Activated CD8-positive, alpha-beta T cell treated with anti-CD3 and anti-CD28 coated beads for 36 hours (primary cell): ENCODE results near the gene SF3B3. TPM values are rescaled to one million over a fixed set of nuclear protein-coding genes. Genes with fewer than 3 reads are reported as not detected.

Experiments used
- ATAC-seq: fragments of 200-7000 bp; cut with Tn5 transposase; one replicate; pipeline ENCODE4 v1.10.0; 2021; ENCODE audit warnings: mild to moderate bottlenecking, moderate library complexity
- CTCF ChIA-PET: fragments of 350-600 bp; sonication (Branson Sonifier 250); formaldehyde crosslinking; loops from one replicate; lab custom pipeline; 2021; ENCODE audit warnings: antibody characterized with exemption; lab: Charles Lee
- POLR2A ChIA-PET: fragments of 350-600 bp; sonication (Branson Sonifier 250); formaldehyde crosslinking; loops from one replicate; lab custom pipeline; 2021; ENCODE audit warnings: antibody characterized with exemption; lab: Charles Lee
- DNase-seq: peaks from one replicate; pipeline ENCODE4 v3.0.0-alpha.2; 2020
- H3K27ac Mint-ChIP-seq: one replicate; pipeline ENCODE4 v1.8.0; 2021; ENCODE audit warnings: mild to moderate bottlenecking, mixed read lengths
- H3K27me3 Mint-ChIP-seq: one replicate; pipeline ENCODE4 v1.8.0; 2021; ENCODE audit warnings: mixed read lengths
- H3K36me3 Mint-ChIP-seq: one replicate; pipeline ENCODE4 v1.8.0; 2021; ENCODE audit warnings: low read depth, mixed read lengths
- H3K4me1 Mint-ChIP-seq: one replicate; pipeline ENCODE4 v1.8.0; 2021; ENCODE audit warnings: low read depth, mixed read lengths
- H3K4me3 Mint-ChIP-seq: one replicate; pipeline ENCODE4 v1.8.0; 2021; ENCODE audit warnings: mild to moderate bottlenecking, moderate library complexity, mixed read lengths
- H3K9me3 Mint-ChIP-seq: one replicate; pipeline ENCODE4 v1.8.0; 2021; ENCODE audit warnings: mixed read lengths
- CTCF ChIP-seq: fragments of 200-600 bp; IDR thresholded peaks from one replicate; pipeline ENCODE4 v1.8.0; 2022; ENCODE audit warnings: antibody characterized with exemption, mild to moderate bottlenecking
- intact Hi-C: fragments of 100-400 bp; cut with micrococcal nuclease; formaldehyde crosslinking; loops from one replicate; pipeline ENCODE4 v1.10.0; 2022
- total RNA-seq, 2 experiments: library from RNA; stranded (reverse); gene quantifications; one replicate each; pipeline ENCODE4 v1.2.3, GENCODE V29; 2021

SF3B3 gene
- total RNA-seq, 2 experiments from 2014 or later, result 543 to 552 TPM

GRCh38 chr16:70572050-70572925 is 48.7 kb downstream of the SF3B3 start:
- CTCF ChIA-PET, result interaction anchor here (2.7 kb wide), 1 partner anchor 81 kb away, joined by 8 read pairs; no protein-coding TSS in a partner anchor
- H3K4me1 Mint-ChIP-seq, result peaks cover 33% of the 10 kb centered on the region
- no peak for DNase-seq
- POLR2A ChIA-PET, result interaction anchor here (0.8 to 2.4 kb wide), 3 partner anchors 11 to 26 kb away, joined by 3 to 13 read pairs (median 3); no protein-coding TSS in a partner anchor
- peak overlapping the region; percentile 32 for H3K27ac Mint-ChIP-seq
- no peak overlapping the region for H3K4me3 Mint-ChIP-seq
- no peaks in the 10 kb centered on the region for H3K9me3 Mint-ChIP-seq
- ATAC-seq, result peak; percentile 20
- TF ChIP-seq CTCF, result no peak
- H3K27me3 Mint-ChIP-seq, result no peaks in the 10 kb centered on the region
- peaks cover 73% of the 10 kb centered on the region for H3K36me3 Mint-ChIP-seq
- intact Hi-C loops, result no loop called here

GRCh38 chr16:70572926-70573270 is 49.3 kb downstream of the SF3B3 start:
- peaks cover 69% of the 10 kb centered on the region for H3K36me3 Mint-ChIP-seq

GRCh38 chr16:70573451-70574121 is 50.0 kb downstream of the SF3B3 start:
- H3K9me3 Mint-ChIP-seq, result no peaks in the 10 kb centered on the region
- POLR2A ChIA-PET, result interaction anchor here (0.8 to 2.4 kb wide), 8 partner anchors 10 to 285 kb away, joined by 3 to 13 read pairs (median 3); partner anchors contain the start of gene AARS1
- no peak for TF ChIP-seq CTCF
- no peaks in the 10 kb centered on the region for H3K27me3 Mint-ChIP-seq
- H3K27ac Mint-ChIP-seq, result peak overlapping the region; percentile 63
- ATAC-seq, result no peak
- H3K36me3 Mint-ChIP-seq, result peaks cover 63% of the 10 kb centered on the region
- intact Hi-C loops, result no loop called here
- DNase-seq, result no peak
- CTCF ChIA-PET, result interaction anchor here (1.0 to 2.7 kb wide), 6 partner anchors 11 to 305 kb away, joined by 3 to 8 read pairs (median 3); no protein-coding TSS in a partner anchor
- H3K4me3 Mint-ChIP-seq, result no peak overlapping the region
- H3K4me1 Mint-ChIP-seq, result peaks cover 33% of the 10 kb centered on the region

More at GRCh38 chr16:70572926-70573270, 49.3 kb downstream of the SF3B3 start:
- H3K4me1 Mint-ChIP-seq, result peaks cover 33% of the 10 kb centered on the region
- DNase-seq, result no peak
- TF ChIP-seq CTCF, result no peak
- ChIA-PET POLR2A (interaction anchor here (0.8 to 2.4 kb wide), 5 partner anchors 9 to 27 kb away, joined by 3 to 13 read pairs (median 4); no protein-coding TSS in a partner anchor), CTCF (interaction anchor here (2.7 kb wide), 1 partner anchor 81 kb away, joined by 8 read pairs; no protein-coding TSS in a partner anchor)
- H3K27ac Mint-ChIP-seq, result peak overlapping the region; percentile 32
- H3K4me3 Mint-ChIP-seq, result no peak overlapping the region
- H3K27me3 Mint-ChIP-seq, result no peaks in the 10 kb centered on the region
- intact Hi-C loops, result no loop called here
- no peak for ATAC-seq
- no peaks in the 10 kb centered on the region for H3K9me3 Mint-ChIP-seq

- H3K36me3 Mint-ChIP-seq, result peaks cover 52% of the 10 kb centered on the region
- no peak overlapping the region for H3K4me3 Mint-ChIP-seq
- ATAC-seq (no peak), DNase-seq (no peak)
- ChIA-PET CTCF (interaction anchor here (1.0 to 2.7 kb wide), 6 partner anchors 10 to 307 kb away, joined by 3 to 8 read pairs (median 3); no protein-coding TSS in a partner anchor), POLR2A (interaction anchor here (0.8 to 2.4 kb wide), 7 partner anchors 11 to 286 kb away, joined by 3 to 13 read pairs (median 3); partner anchors contain the start of gene AARS1)
- H3K27ac Mint-ChIP-seq, result no peak overlapping the region
- no peak for TF ChIP-seq CTCF
- H3K4me1 Mint-ChIP-seq, result peaks cover 33% of the 10 kb centered on the region
- H3K27me3 Mint-ChIP-seq, result no peaks in the 10 kb centered on the region
- no peaks in the 10 kb centered on the region for H3K9me3 Mint-ChIP-seq
- intact Hi-C loops, result no loop called here
Measured at GRCh38 chr16:70574595-70575271, 51.1 kb downstream of the SF3B3 start.
